ENCODE measurements around the gene TMEM204.

- TF ChIP-seq CTCF (IDR thresholded peaks at IDR 0.05) (no peak), POLR2A (IDR thresholded peaks at IDR 0.05) (no peak), POLR2AphosphoS5 (IDR thresholded peaks at IDR 0.05) (no peak)
Observed at GRCh38 chr16:1602285-1602684, 68.8 kb downstream of the TMEM204 start.

All from suprapubic skin (tissue), 4 donors.